ENCODE results near the gene ZNF346.

The ZNF346 gene

DNA sequence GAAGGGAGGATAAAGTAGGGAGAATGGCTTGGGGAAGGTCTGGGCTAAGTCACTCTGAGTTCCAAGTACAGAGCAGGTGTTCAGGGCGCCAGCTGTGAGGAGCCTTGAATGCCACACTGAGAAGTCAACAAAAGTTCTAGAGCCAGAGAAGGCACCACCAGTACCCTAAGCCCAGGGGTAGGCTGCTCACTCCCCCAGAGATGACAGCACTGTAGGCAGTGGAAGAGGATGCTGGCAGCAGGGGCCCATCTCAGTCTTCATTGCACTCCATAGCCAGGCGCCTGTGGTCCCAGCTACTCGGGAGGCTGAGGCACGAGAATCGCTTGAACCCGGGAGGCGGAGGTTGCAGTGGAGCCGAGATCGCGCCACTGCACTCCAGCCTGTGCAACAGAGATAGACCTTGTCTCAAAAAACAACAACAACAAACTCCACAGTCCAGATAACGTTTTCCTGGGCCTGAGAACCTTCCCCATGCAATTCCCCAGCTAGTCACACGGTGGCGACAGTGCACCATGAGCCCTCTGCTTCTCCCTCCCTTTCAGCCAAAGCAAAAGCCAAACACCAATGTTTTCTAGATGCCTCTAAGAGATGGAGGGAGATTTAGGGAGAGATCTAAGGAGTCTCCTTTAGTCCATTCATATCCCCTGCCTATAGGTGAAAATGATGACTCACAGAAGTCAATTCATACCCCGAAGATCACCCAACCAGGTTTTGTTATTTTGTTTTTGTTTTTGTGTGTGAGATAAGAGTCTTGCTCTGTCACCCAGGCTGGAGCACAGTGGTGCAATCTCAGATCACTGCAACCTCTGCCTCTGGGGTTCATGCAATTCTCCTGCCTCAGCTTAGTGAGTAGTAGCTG is 91.3 kb downstream of the ZNF346 start:
- DNase-seq (ENCODE audit: insufficient read length, low spot score) (peak; percentile 91), FAIRE-seq (peak; percentile 36)

DNA sequence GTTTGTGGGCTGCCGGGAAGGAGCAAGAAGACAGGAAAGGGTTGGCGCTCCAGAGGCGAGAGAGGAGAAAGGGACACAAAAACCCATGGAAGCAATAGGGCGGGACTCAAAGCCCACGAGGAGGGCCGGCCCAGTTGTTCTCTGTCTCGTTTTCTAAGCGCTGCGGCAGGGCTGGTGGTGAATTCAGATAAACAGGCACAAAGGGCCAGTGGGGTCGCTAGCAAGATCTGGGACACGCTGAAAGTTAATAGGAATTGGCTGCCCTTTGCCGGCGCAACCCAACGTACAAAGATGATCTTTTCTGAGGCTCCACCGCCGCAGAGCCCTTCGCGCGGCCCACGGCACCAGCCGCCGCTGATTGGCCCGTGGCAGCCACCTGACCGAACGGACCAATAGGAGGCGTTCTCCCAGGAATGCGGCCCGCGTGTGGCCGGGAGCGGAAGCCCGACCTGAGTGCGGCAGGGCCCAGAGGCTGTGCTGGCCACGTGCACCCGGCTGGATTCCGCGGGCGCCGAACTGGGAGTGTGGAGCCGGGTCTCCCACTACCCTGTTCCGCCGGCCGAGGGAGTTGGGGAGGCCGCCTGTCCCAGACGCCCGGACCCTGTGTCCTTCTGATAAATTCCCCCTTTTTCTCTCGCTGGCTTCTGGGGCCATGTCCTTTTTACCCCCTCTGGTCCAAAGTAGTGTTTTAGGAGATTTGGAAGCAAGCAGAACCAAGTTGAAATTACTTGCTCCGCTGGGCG is 94.3 kb downstream of the ZNF346 start:
- no peak for FAIRE-seq
- no peak for DNase-seq (ENCODE audit: insufficient read length, low spot score)

DNA sequence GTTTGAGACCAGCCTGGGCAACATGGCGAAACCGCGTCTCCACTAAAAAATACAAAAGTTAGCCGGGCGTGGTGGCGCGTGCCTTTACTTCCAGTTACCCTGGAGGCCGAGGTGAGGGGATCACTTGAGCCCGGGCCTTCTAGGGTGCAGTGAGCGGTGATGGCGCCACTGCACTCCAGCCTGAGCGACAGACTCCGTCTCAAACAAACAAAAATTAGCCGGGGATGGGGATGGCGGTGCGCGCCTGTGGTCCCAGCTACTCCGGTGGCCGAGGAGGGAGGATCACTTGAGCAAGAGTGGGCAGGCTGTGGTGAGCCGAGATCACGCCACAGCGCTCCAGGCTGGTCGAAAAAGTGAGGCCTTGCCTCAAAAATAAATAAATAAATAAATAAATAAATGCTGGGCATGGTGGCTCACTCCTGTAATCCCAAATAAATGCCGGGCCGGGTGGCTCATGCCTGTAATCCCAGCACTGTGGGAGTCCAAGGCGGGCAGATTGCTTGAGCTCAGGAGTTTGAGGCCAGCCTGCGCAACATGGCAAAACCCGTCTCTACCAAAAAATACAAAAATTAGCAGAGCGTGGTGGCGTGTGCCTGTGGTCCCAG is 95.0 kb downstream of the ZNF346 start:
- DNase-seq (ENCODE audit: insufficient read length, low spot score) (no peak), FAIRE-seq (no peak)

DNA sequence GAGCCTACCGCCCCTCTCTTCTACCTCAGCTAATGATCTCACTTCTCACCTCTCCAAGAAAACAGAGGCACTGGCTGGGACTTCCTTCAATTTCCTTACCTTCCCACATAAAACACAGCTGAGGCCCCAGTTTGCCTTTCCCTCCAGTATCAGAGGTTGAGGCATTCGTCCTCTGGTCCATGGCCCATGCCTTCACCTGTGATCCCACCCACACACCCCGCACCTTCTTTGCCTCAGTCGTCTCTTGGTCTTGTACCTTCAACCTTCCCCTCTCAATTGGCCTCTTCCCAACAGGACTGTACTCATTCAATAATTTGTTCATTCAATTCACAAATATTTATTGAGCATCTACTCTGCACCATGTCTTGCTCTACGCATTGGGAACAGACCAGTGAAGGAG is 100.1 kb downstream of the ZNF346 start:
- DNase-seq (ENCODE audit: insufficient read length, low spot score) (no peak), FAIRE-seq (no peak)

- no peak for FAIRE-seq
- no peak for DNase-seq (ENCODE audit: insufficient read length, low spot score)
These were observed 101.4 kb downstream of the ZNF346 start for GRCh38 chr5:177123789-177124485.

GRCh38 chr5:177124486-177124991 is 102.0 kb downstream of the ZNF346 start:
- DNase-seq (ENCODE audit: insufficient read length, low spot score): no peak

DNA sequence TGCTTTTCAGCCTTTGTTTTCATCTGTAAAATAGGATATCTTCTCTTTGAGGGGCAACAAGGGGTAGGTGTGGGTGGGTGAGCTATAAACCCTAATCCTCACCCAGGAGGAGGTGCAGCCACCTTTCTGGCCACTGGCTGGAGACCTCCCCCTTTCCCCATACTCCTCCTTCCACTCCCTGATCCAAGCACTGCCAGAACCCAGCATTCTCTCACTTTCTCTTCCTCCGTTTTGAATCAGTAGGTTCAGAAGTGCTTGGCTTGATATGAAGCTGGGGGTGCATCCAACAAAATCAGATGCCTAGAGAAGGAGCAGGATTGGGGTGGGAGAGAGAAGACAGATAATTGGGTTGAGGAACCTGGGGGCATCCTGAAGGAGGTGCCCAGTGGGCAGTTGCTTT is 104.3 kb downstream of the ZNF346 start:
- DNase-seq (ENCODE audit: insufficient read length, low spot score) (no peak), FAIRE-seq (no peak)

More at GRCh38 chr5:177124486-177124991, 102.0 kb downstream of the ZNF346 start:
- FAIRE-seq: no peak

DNA sequence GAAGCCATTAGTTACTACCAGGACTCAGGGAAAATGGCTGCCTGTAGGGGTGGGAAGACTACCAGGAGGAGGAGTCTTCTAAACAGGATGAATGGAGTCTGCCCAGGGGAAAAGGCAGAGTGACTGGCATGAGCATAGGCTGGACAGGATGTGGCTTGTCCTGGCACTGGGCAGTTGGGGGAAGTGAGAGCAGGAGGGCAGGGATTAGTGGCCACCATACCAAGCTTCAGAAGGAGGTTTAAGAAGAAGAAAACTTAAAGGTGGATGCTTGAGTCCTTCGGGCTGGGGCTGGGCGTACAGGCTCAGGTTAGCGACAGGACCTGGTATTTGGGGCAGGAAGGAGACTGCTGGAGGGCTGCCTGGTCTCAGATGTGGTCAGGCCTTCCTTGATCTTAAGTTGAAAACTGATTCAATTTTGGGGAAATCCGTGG is 106.1 kb downstream of the ZNF346 start:
- DNase-seq (ENCODE audit: insufficient read length, low spot score) (no peak), FAIRE-seq (no peak)

- FAIRE-seq (no peak), DNase-seq (ENCODE audit: insufficient read length, low spot score) (no peak)
These were observed 107.9 kb downstream of the ZNF346 start for GRCh38 chr5:177130211-177131018.
